ENCODE measurements around the gene RFC2.

The RFC2 gene

GRCh38 chr7:74254129-74254857 lies at the start of gene RFC2:
RFC2 (minus strand) TSS chr7:74254399; CDS start chr7:74254383, 16 bp downstream.
- peak; percentile 97 for DNase-seq

- no peak for DNase-seq
Observed at GRCh38 chr7:74302745-74303221, 48.6 kb upstream of the RFC2 start.

GRCh38 chr7:74300926-74301325 lies 46.7 kb upstream of the RFC2 start:
- no peak for DNase-seq

- no peak for DNase-seq
Observed at GRCh38 chr7:74299401-74299800, 45.2 kb upstream of the RFC2 start.

- DNase-seq, result no peak
Observed at GRCh38 chr7:74297516-74298233, 43.5 kb upstream of the RFC2 start.

GRCh38 chr7:74294191-74294998 lies 40.2 kb upstream of the RFC2 start:
- no peak for DNase-seq

GRCh38 chr7:74293577-74293908 lies 39.3 kb upstream of the RFC2 start:
- no peak for DNase-seq

GRCh38 chr7:74292757-74293576 lies 38.8 kb upstream of the RFC2 start:
- DNase-seq, result no peak

GRCh38 chr7:74291535-74291934 lies 37.3 kb upstream of the RFC2 start:
- no peak for DNase-seq

GRCh38 chr7:74290981-74291441 lies 36.8 kb upstream of the RFC2 start:
- DNase-seq, result no peak

GRCh38 chr7:74290553-74290950 lies 36.4 kb upstream of the RFC2 start:
- DNase-seq, result no peak

- no peak for DNase-seq
Observed at GRCh38 chr7:74289659-74290552, 35.7 kb upstream of the RFC2 start.

GRCh38 chr7:74289018-74289658 lies 34.9 kb upstream of the RFC2 start, which contains the start of gene CLIP2:
CLIP2 (plus strand) TSS chr7:74289407; CDS start chr7:74317547, 28,140 bp downstream.
- DNase-seq, result peak; percentile 76

- DNase-seq, result no peak
Observed at GRCh38 chr7:74288034-74288881, 34.1 kb upstream of the RFC2 start.

- DNase-seq, result no peak
Observed at GRCh38 chr7:74287303-74288033, 33.3 kb upstream of the RFC2 start.

GRCh38 chr7:74286131-74286530 lies 31.9 kb upstream of the RFC2 start:
- DNase-seq, result no peak

- DNase-seq, result no peak
Observed at GRCh38 chr7:74284781-74285259, 30.6 kb upstream of the RFC2 start.

- no peak for DNase-seq
Observed at GRCh38 chr7:74283858-74284447, 29.8 kb upstream of the RFC2 start.
